Stimulated activated naive CD8-positive, alpha-beta T cell treated with anti-CD3 and anti-CD28 coated beads, Interleukin-15, amount 100 ng/mL, for 72 hours (primary cell): ENCODE data around the gene S100A6.

ENCODE experiments used
- ATAC-seq: fragments of 150-1000 bp; cut with Tn5 transposase; 2 replicates; pipeline ENCODE4 v1.10.0; 2021; ENCODE audit warnings: mild to moderate bottlenecking, moderate library complexity
- DNase-seq, 2 donors: peaks; one replicate each; pipeline ENCODE4 v3.0.0; 2021 to 2022
- H3K27ac Mint-ChIP-seq, 2 donors: one replicate each; pipeline ENCODE4 v1.8.0; 2022; ENCODE audit warnings: mild to moderate bottlenecking in 2 of 2, mixed read lengths in 2 of 2, moderate library complexity in 2 of 2
- H3K27me3 Mint-ChIP-seq: one replicate; pipeline ENCODE4 v1.8.0; 2022; ENCODE audit warnings: mixed read lengths
- H3K4me1 Mint-ChIP-seq: one replicate; pipeline ENCODE4 v1.8.0; 2022; ENCODE audit warnings: mild to moderate bottlenecking, mixed read lengths
- H3K4me3 Mint-ChIP-seq, 2 donors: one replicate each; pipeline ENCODE4 v1.8.0; 2022; ENCODE audit warnings: mild to moderate bottlenecking in 2 of 2, mixed read lengths in 2 of 2, moderate library complexity in 1 of 2
- H3K9me3 Mint-ChIP-seq, 2 donors: one replicate each; pipeline ENCODE4 v1.8.0; 2022; ENCODE audit warnings: mixed read lengths in 2 of 2

The S100A6 gene

GRCh38 chr1:153542956-153543711 is 7.3 kb upstream of the S100A6 start:
- H3K27ac Mint-ChIP-seq: no peak overlapping the region
- H3K9me3 Mint-ChIP-seq: no peaks in the 10 kb centered on the region
- H3K27me3 Mint-ChIP-seq: no peaks in the 10 kb centered on the region
- H3K4me3 Mint-ChIP-seq: peak overlapping the region; percentile 5 to 31
- DNase-seq: no peak
- no peak for ATAC-seq
- peaks cover 86% of the 10 kb centered on the region for H3K4me1 Mint-ChIP-seq

- Mint-ChIP-seq H3K4me3 (peak overlapping the region; percentile 63 to 77), H3K27ac (peak overlapping the region; percentile 20 to 94), H3K27me3 (no peaks in the 10 kb centered on the region), H3K9me3 (no peaks in the 10 kb centered on the region), H3K4me1 (peaks cover 84% of the 10 kb centered on the region)
- DNase-seq (no peak), ATAC-seq (no peak)
Measured at GRCh38 chr1:153541641-153542590, 6.1 kb upstream of the S100A6 start.

- Mint-ChIP-seq H3K4me1 (peaks cover 82% of the 10 kb centered on the region), H3K4me3 (peak within 1 kb of the TSS; percentile 63 to 77), H3K9me3 (no peaks in the 10 kb centered on the region), H3K27me3 (no peaks in the 10 kb centered on the region), H3K27ac (peak within 1 kb of the TSS; percentile 77 to 94)
- ATAC-seq: no peak
- DNase-seq: peak; percentile 44 to 54
Measured at GRCh38 chr1:153540394-153541361, 4.9 kb upstream of the S100A6 start, which contains the start of gene S100A5. S100A5 (minus strand) TSS chr1:153540934; CDS start chr1:153540191, 743 bp downstream.

- DNase-seq (no peak), ATAC-seq (no peak)
Measured at GRCh38 chr1:153539395-153540093, 3.8 kb upstream of the S100A6 start.

GRCh38 chr1:153538315-153538821 is 2.6 kb upstream of the S100A6 start:
- Mint-ChIP-seq H3K4me1 (peaks cover 78% of the 10 kb centered on the region), H3K9me3 (no peaks in the 10 kb centered on the region), H3K27ac (no peak overlapping the region), H3K27me3 (no peaks in the 10 kb centered on the region), H3K4me3 (no peak overlapping the region)
- no peak for DNase-seq
- no peak for ATAC-seq

More at GRCh38 chr1:153539395-153540093, 3.8 kb upstream of the S100A6 start:
- peak overlapping the region in 1 of 2 donors; percentile 94 for H3K27ac Mint-ChIP-seq
- H3K4me3 Mint-ChIP-seq: peak overlapping the region; percentile 63 to 77
- no peaks in the 10 kb centered on the region for H3K27me3 Mint-ChIP-seq
- no peaks in the 10 kb centered on the region for H3K9me3 Mint-ChIP-seq
- H3K4me1 Mint-ChIP-seq: peaks cover 78% of the 10 kb centered on the region

GRCh38 chr1:153537376-153537730 is 1.6 kb upstream of the S100A6 start:
- DNase-seq (no peak), ATAC-seq (no peak)
- Mint-ChIP-seq H3K4me3 (peak overlapping the region in 1 of 2 donors; percentile 51), H3K27me3 (no peaks in the 10 kb centered on the region), H3K9me3 (no peaks in the 10 kb centered on the region), H3K27ac (no peak overlapping the region), H3K4me1 (peaks cover 78% of the 10 kb centered on the region)

GRCh38 chr1:153536671-153537375 is 1.0 kb upstream of the S100A6 start:
- H3K9me3 Mint-ChIP-seq: no peaks in the 10 kb centered on the region
- H3K27ac Mint-ChIP-seq: peak overlapping the region; percentile 98 to 99
- peaks cover 78% of the 10 kb centered on the region for H3K4me1 Mint-ChIP-seq
- H3K27me3 Mint-ChIP-seq: no peaks in the 10 kb centered on the region
- no peak for DNase-seq
- ATAC-seq: no peak
- peak overlapping the region; percentile 87 to 97 for H3K4me3 Mint-ChIP-seq

GRCh38 chr1:153536012-153536670 is 350 bp upstream of the S100A6 start:
- DNase-seq: peak; percentile 72 to 85
- peak; percentile 84 for ATAC-seq
- peak overlapping the region; percentile 98 to 99 for H3K27ac Mint-ChIP-seq
- H3K4me1 Mint-ChIP-seq: peaks cover 78% of the 10 kb centered on the region
- H3K27me3 Mint-ChIP-seq: no peaks in the 10 kb centered on the region
- H3K4me3 Mint-ChIP-seq: peak overlapping the region; percentile 87 to 97
- H3K9me3 Mint-ChIP-seq: no peaks in the 10 kb centered on the region

- H3K27ac Mint-ChIP-seq: peak overlapping the region in 1 of 2 donors; percentile 91
- no peak for DNase-seq
Measured at GRCh38 chr1:153534925-153535241, 908 bp downstream of the S100A6 start.

GRCh38 chr1:153534226-153534924 is 1.4 kb downstream of the S100A6 start:
- no peak for DNase-seq
- Mint-ChIP-seq H3K4me3 (peak overlapping the region; percentile 86 to 87), H3K4me1 (peaks cover 70% of the 10 kb centered on the region), H3K27me3 (no peaks in the 10 kb centered on the region), H3K27ac (no peak overlapping the region), H3K9me3 (no peaks in the 10 kb centered on the region)
- no peak for ATAC-seq

More at GRCh38 chr1:153534925-153535241, 908 bp downstream of the S100A6 start:
- Mint-ChIP-seq H3K4me1 (peaks cover 75% of the 10 kb centered on the region), H3K27me3 (no peaks in the 10 kb centered on the region), H3K9me3 (no peaks in the 10 kb centered on the region), H3K4me3 (peak overlapping the region; percentile 86 to 87)
- no peak for ATAC-seq

GRCh38 chr1:153533689-153534201 is 2.0 kb downstream of the S100A6 start:
- peak overlapping the region; percentile 76 to 77 for H3K4me3 Mint-ChIP-seq
- peak overlapping the region in 1 of 2 donors; percentile 10 for H3K27ac Mint-ChIP-seq
- ATAC-seq (no peak), DNase-seq (no peak)
- H3K9me3 Mint-ChIP-seq: no peaks in the 10 kb centered on the region
- H3K27me3 Mint-ChIP-seq: no peaks in the 10 kb centered on the region
- peaks cover 68% of the 10 kb centered on the region for H3K4me1 Mint-ChIP-seq

- ATAC-seq (peak; percentile 31), DNase-seq (peak; percentile 75 to 78)
- H3K27ac Mint-ChIP-seq: peak overlapping the region; percentile 86 to 89
- H3K4me3 Mint-ChIP-seq: peak overlapping the region; percentile 76 to 77
- H3K9me3 Mint-ChIP-seq: no peaks in the 10 kb centered on the region
- peaks cover 68% of the 10 kb centered on the region for H3K4me1 Mint-ChIP-seq
- H3K27me3 Mint-ChIP-seq: no peaks in the 10 kb centered on the region
Measured at GRCh38 chr1:153532769-153533599, 2.8 kb downstream of the S100A6 start.
